ENCODE measurements around the gene MCTP2.

DNA sequence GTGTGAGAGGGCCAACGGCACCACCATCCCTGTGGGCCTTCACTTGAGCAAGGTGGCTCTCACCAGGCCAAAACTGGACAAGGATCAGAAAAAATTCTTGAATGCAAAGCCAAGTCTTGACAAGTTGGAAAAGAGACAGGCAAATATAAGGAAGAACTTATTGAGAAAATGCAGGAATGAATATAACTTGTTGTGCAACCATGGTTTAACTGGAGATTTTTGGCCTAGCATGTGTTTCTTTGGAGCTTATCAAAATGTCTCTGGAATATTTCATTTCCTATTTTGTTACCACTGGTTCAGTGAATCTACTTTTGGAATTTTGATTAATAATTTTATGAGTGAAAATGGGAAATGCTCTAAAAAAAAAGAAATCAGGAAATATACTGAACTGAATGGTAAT is 42.5 kb downstream of the MCTP2 start:
- TF ChIP-seq, protein P1, sequence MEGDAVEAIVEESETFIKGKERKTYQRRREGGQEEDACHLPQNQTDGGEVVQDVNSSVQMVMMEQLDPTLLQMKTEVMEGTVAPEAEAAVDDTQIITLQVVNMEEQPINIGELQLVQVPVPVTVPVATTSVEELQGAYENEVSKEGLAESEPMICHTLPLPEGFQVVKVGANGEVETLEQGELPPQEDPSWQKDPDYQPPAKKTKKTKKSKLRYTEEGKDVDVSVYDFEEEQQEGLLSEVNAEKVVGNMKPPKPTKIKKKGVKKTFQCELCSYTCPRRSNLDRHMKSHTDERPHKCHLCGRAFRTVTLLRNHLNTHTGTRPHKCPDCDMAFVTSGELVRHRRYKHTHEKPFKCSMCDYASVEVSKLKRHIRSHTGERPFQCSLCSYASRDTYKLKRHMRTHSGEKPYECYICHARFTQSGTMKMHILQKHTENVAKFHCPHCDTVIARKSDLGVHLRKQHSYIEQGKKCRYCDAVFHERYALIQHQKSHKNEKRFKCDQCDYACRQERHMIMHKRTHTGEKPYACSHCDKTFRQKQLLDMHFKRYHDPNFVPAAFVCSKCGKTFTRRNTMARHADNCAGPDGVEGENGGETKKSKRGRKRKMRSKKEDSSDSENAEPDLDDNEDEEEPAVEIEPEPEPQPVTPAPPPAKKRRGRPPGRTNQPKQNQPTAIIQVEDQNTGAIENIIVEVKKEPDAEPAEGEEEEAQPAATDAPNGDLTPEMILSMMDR (IDR thresholded peaks at IDR 0.05; ENCODE audit: insufficient read depth, low read length), result no peak
- no peak for TF ChIP-seq POLR2AphosphoS5 (IDR thresholded peaks at IDR 0.05; ENCODE audit: low read depth)
